Cortex of kidney (tissue), 1 donor: ENCODE results near the gene FAM50A.
A peak's percentile ranks its signal among the peaks of the same experiment; 100 is the strongest.
"Not testable (repeated sequence)": the region's sequence is repeated elsewhere in the genome, so short reads cannot be mapped to it uniquely, and the experiment has no call there.

ENCODE experiments used
- DNase-seq: peaks from one replicate; lab custom pipeline; 2025; lab: John Stamatoyannopoulos, UW

The FAM50A gene

GRCh38 chrX:154443992-154444754 is at the start of gene FAM50A:
Gene FAM50A (plus strand): TSS chrX:154444141. CDS start chrX:154444236, 95 bp downstream.
- DNase-seq = no peak

- not testable (repeated sequence) for DNase-seq
Measured at GRCh38 chrX:154396363-154396762, 47.6 kb upstream of the FAM50A start.

GRCh38 chrX:154396973-154397887 is 46.7 kb upstream of the FAM50A start:
- no peak for DNase-seq

- DNase-seq = peak; percentile 14
Measured at GRCh38 chrX:154397888-154398667, 45.9 kb upstream of the FAM50A start, which contains the start of gene RPL10. Gene RPL10 (plus strand): TSS chrX:154398377. CDS start chrX:154398520, 143 bp downstream.

GRCh38 chrX:154398668-154399526 is 45.0 kb upstream of the FAM50A start:
- DNase-seq = no peak

GRCh38 chrX:154399527-154400368 is 44.2 kb upstream of the FAM50A start:
- DNase-seq = no peak

GRCh38 chrX:154400369-154400817 is 43.5 kb upstream of the FAM50A start:
- not testable (repeated sequence) for DNase-seq

GRCh38 chrX:154401045-154401799 is 42.7 kb upstream of the FAM50A start:
- no peak for DNase-seq

GRCh38 chrX:154401918-154402621 is 41.9 kb upstream of the FAM50A start:
- no peak for DNase-seq

- no peak for DNase-seq
Measured at GRCh38 chrX:154402622-154403127, 41.3 kb upstream of the FAM50A start.

- no peak for DNase-seq
Measured at GRCh38 chrX:154403192-154403591, 40.7 kb upstream of the FAM50A start.

- no peak for DNase-seq
Measured at GRCh38 chrX:154403858-154404257, 40.1 kb upstream of the FAM50A start.

GRCh38 chrX:154404625-154405192 is 39.2 kb upstream of the FAM50A start:
- no peak for DNase-seq

- DNase-seq = no peak
Measured at GRCh38 chrX:154408659-154409221, 35.2 kb upstream of the FAM50A start.

GRCh38 chrX:154409222-154409871 is 34.6 kb upstream of the FAM50A start, which contains the start of gene DNASE1L1:
Gene DNASE1L1 (minus strand): TSS chrX:154409254. CDS start chrX:154405568, 3,686 bp downstream.
- DNase-seq = no peak

GRCh38 chrX:154411981-154412340 is 32.0 kb upstream of the FAM50A start:
- no peak for DNase-seq

GRCh38 chrX:154412468-154412867 is 31.5 kb upstream of the FAM50A start:
- DNase-seq = no peak
